Fibroblast of skin of scalp (primary cell): ENCODE results near the gene KCNA2. TPM values are rescaled to one million over a fixed set of nuclear protein-coding genes. Genes with fewer than 3 reads are reported as not detected.

Source experiments
- DNase-seq: peaks from one replicate; pipeline ENCODE4 v3.0.0-alpha.2; 2013
- polyA plus RNA-seq, 2 experiments: library from polyadenylated mRNA; unstranded; fragments of 120-200 nt; gene quantifications; one replicate each; pipeline ENCODE4 v1.2.1, GENCODE V29; 2013; ENCODE audit not compliant: insufficient read length in 2 of 2

The KCNA2 gene
- polyA plus RNA-seq (2013, experiment 1 of 2; ENCODE audit: insufficient read length), result not detected
- polyA plus RNA-seq (2013, experiment 2 of 2; ENCODE audit: insufficient read length), result 0.09 TPM

- DNase-seq, result peak; percentile 22
Measured at GRCh38 chr1:110605901-110606656, at the start of gene KCNA2. KCNA2 (minus strand) TSS chr1:110606358; CDS start chr1:110604782, 1,576 bp downstream.

GRCh38 chr1:110650609-110651008 is 44.5 kb upstream of the KCNA2 start:
- DNase-seq, result no peak

DNA sequence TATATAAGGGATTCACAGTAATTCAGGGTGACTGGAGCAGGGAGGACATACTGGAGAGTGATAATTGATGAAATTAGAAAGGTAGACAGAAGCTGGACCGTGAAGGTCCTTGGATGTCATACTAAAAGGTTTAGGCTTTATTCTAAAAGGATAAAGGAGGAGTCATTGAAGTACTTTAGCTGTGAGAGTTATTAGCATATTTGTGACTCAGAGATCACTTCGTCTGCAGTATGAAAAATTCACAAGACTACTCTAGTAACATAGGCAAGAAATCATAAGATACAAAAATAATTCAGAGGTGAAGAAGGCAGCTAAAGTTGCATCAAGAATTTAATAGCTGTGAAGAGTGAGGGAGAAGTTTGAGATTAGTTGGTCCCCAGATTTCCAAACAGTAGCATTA is 42.3 kb upstream of the KCNA2 start:
- DNase-seq, result no peak

GRCh38 chr1:110647254-110647891 is 41.2 kb upstream of the KCNA2 start:
- DNase-seq, result peak; percentile 19

DNA sequence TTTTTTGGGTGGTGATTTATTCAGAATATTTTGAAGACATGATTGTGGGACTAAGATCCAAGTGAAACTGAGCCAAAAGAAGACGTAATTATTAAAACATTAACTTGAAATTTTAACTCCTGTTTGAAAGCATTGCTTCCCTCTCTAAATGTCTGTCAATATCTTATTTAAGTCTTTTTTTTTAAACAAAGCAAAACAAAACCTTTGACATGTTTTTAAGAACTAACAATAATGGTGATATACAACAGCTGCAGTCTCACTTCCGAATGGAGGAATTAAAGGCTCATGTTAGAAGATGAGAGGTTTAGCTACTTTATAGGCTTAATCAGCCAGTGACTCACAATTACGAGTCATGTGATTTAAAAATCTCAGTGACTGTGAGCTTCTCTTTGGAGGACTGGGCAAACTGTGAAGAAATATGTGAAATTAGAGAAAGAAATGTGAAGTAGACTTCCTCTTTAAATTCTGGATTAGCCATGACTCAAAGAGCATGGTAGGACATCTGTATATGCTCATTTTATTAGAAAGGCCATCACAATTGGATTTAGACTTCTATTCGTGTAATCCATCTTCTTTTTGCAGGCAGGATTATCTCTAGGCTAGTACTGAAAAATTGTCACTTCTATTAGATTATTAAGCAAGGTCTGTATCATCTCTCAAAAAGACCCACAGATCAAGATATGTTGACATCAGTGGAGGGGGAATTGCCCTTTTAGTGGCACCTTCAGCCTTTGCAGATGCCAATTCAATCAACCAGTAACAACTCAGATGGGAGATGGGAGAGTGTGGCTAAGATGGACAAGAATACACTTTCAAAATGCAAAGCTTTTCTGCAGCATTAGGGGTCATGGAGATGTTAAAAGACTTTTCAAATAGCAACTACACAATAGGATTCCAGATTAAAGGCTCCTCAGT is 39.9 kb upstream of the KCNA2 start:
- DNase-seq, result peak; percentile 39

- DNase-seq, result no peak
Measured at GRCh38 chr1:110645211-110645610, 39.1 kb upstream of the KCNA2 start.

- no peak for DNase-seq
Measured at GRCh38 chr1:110643879-110644472, 37.8 kb upstream of the KCNA2 start.

DNA sequence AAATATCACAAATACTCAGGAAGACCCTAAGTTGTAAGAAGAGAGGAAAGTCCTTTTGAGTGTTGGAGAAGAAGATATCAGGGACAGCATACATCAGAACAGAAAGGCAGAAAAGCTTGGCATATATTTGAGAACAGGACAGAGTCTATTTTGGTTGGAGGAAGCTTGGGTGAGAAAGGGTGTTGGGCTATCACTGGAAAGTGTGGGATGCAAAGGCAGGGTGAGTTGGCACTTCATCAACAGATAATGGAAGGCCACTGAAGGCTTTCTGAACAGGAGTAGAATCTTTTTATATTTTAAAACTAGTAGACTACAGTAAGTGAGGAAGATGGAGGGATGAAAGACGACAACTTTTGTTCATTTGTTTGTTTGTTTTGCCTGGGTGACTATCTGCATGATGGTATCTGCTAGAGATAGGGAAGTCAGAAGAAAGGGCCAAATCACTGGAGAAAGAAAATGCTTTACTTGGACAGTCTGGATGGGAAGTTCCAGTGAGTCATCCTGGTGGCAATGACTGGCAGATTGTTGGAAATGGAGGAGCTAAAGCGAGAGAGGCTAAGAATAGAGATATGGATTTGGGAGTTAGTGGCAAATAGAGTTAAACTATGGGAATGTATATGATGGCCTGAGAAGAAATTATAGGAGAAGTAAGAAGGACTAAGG is 33.7 kb upstream of the KCNA2 start:
- no peak for DNase-seq

DNA sequence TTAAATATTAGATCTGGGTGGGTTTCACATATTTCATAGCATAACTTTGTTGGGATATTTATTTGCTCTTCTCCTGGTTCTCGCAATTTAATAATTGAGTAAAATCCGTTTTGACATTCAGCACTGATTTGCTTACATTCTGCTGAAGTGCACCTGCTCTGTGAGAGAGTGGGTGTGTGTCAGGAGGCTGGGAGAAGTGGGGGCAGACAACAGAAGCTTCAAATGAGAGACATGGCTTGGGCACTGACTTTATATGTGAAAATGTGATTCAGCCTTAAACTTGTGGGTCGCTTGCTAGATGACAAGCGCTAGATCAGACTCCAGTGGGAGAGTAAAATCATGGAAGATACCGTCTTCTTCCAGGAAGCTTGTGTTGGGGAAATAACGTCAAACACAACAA is 32.4 kb upstream of the KCNA2 start:
- DNase-seq, result no peak

GRCh38 chr1:110638058-110638457 is 31.9 kb upstream of the KCNA2 start:
- DNase-seq, result no peak

DNA sequence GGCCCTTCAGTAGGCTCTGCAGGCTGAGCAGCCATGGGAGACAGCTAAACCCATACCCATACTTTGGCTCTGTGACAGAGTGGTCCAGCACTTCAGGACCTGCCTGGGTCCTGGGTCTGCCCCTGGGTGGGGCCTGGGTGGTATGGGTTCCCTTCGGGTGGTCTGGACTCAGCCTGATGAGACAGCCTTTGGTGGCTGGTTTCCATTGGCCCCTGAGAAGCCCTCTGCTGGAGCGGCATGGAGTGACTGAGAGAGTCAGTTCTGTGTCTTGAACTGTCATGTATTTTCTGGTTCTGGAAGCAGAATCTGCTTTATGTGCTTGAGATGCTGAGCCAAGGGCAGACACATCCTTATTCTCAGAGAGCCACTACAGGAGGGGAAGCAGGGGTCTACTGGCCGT is 31.3 kb upstream of the KCNA2 start:
- DNase-seq, result no peak

DNA sequence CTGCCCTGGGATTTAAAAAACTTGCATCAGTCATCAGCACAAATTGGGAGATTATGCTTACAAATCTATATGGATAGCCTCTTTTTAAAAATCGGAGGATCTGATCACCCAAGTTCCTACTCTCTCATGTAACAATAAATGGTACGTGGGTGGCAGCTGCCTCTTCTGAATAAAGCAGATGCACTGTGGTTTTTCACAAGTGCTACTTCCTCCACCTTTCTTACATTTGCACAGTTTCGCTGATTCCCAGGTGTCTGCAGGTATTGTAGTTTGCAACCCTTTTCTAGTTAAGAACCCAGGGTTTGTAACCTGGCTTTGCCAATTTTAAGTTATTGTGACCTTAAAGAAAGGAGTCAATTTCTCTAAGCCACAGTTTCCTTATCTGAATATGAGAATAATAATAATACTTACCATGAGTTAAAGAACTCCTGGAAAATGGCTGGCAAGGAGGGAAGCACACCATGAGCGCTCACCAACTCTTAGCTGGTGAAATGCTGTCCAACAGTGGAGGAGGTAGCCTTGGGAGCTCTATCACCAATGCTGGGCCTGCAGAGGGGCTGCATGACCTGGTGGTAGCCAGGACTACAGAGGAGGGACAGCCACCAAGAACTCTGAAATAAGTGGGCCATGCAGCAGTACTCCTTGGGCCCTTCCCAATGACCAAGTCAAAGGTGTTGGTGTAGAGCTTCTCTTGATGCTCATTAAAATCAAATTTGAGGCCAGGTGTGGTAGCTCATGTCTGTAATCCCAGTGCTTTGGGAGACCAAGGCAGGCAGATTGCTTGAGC is 30.2 kb upstream of the KCNA2 start:
- DNase-seq, result no peak

- DNase-seq, result no peak
Measured at GRCh38 chr1:110635434-110635833, 29.3 kb upstream of the KCNA2 start.

GRCh38 chr1:110634455-110635311 is 28.5 kb upstream of the KCNA2 start:
- peak; percentile 15 for DNase-seq

DNA sequence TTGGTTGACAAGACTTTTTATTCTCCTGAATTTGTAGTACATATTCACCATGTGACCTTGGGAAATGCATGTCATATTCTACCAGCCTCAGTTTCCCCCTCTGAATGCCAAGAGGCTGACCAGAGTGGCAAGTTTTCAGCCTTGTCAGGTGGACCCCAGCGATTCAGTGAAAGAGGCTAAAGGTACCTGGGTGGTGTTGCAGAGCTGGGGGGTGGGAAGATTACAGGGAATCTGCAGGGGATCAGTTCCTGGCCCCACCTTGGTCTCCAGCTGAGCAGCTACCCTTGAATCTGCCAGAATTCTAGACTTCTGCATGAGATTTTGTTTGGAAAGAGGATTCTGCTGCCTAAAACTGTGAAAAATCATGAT is 27.9 kb upstream of the KCNA2 start:
- no peak for DNase-seq

GRCh38 chr1:110633646-110634030 is 27.5 kb upstream of the KCNA2 start:
- DNase-seq, result no peak

- DNase-seq, result no peak
Measured at GRCh38 chr1:110631836-110632620, 25.9 kb upstream of the KCNA2 start.

DNA sequence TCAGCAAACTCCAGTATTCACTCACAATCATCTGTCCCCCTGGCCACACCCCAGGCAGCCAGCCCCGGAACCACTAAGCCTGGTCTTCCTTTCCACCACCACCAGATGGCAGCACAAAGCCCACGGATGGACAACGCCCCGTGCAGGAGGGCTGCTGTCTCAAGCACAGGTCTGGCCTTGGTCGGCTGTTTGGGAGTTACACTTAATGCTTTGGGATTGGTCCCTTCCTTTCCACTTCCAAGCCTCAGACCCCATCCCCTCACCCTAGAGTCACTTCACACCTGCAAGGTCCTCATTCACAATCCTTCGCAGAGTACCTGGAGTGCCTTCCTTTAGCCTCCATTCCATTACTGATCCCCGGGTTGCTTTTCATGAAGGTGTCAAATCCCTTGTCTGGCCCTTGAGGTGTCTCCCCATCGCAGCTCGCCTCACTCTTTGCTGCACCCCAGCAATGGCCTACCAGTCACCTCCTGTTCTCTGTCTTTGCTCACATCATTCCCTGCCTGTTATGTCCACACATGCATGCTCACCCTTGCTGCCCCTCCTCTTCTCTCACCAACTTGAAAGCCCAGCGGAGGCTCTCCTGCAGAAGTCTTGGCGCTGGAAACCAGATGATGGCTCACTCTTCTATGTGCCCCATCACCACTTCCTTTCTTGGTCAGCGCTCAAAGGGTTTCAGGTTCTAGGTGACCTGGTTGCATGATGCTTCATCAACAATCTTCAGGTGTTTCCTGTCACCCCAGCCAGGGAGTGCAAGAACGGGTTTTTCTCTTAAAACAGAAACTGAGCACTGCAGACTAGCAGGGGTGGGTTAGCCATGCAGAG is 24.9 kb upstream of the KCNA2 start:
- peak; percentile 52 for DNase-seq
